HG03442 (cell line): ENCODE results near the gene SLC5A1.

Source experiments
- ATAC-seq: cut with Tn5 transposase; IDR thresholded peaks from one replicate; pipeline ENCODE4 v1.9.1; 2021; ENCODE audit warnings: mild to moderate bottlenecking, moderate library complexity; ENCODE audit not compliant: unreplicated experiment

Gene SLC5A1

GRCh38 chr22:32050678-32051515, 7.8 kb downstream of the SLC5A1 start:
- no peak for ATAC-seq

GRCh38 chr22:32052244-32052643, 9.2 kb downstream of the SLC5A1 start:
- no peak for ATAC-seq

GRCh38 chr22:32052936-32053791, 10.1 kb downstream of the SLC5A1 start:
- ATAC-seq: no peak

GRCh38 chr22:32055069-32055468, 12.0 kb downstream of the SLC5A1 start:
- ATAC-seq: no peak

GRCh38 chr22:32058656-32059260, 15.7 kb downstream of the SLC5A1 start:
- no peak for ATAC-seq

- no peak for ATAC-seq
Observed at GRCh38 chr22:32059426-32059825, 16.4 kb downstream of the SLC5A1 start.

GRCh38 chr22:32063701-32064100, 20.6 kb downstream of the SLC5A1 start:
- no peak for ATAC-seq

GRCh38 chr22:32066820-32067219, 23.8 kb downstream of the SLC5A1 start:
- no peak for ATAC-seq

GRCh38 chr22:32067613-32068012, 24.6 kb downstream of the SLC5A1 start:
- no peak for ATAC-seq

GRCh38 chr22:32069579-32070372, 26.7 kb downstream of the SLC5A1 start:
- ATAC-seq: no peak

GRCh38 chr22:32073262-32073661, 30.2 kb downstream of the SLC5A1 start:
- no peak for ATAC-seq

GRCh38 chr22:32073823-32074380, 30.8 kb downstream of the SLC5A1 start:
- no peak for ATAC-seq

GRCh38 chr22:32075997-32076760, 33.1 kb downstream of the SLC5A1 start:
- no peak for ATAC-seq

GRCh38 chr22:32076761-32077084, 33.7 kb downstream of the SLC5A1 start:
- no peak for ATAC-seq

GRCh38 chr22:32077151-32077550, 34.1 kb downstream of the SLC5A1 start:
- no peak for ATAC-seq

GRCh38 chr22:32079130-32080089, 36.3 kb downstream of the SLC5A1 start:
- ATAC-seq: no peak

- ATAC-seq: no peak
Observed at GRCh38 chr22:32080904-32081303, 37.8 kb downstream of the SLC5A1 start.

- no peak for ATAC-seq
Observed at GRCh38 chr22:32082331-32082730, 39.3 kb downstream of the SLC5A1 start.

- ATAC-seq: no peak
Observed at GRCh38 chr22:32083000-32083399, 39.9 kb downstream of the SLC5A1 start.
